Measurements from ENCODE around the gene PATJ. TPM values are rescaled to one million over a fixed set of nuclear protein-coding genes. Genes with fewer than 3 reads are reported as not detected.

Gene PATJ
- total and polyA plus RNA-seq, 2 experiments from 2014 or later, result 35.3 to 68.4 TPM

GRCh38 chr1:61931587-61932279 lies 189.5 kb downstream of the PATJ start:
- no peaks in the 10 kb centered on the region for H3F3A ChIP-seq (replicated peaks; ENCODE audit: low read depth)
- H3K4me1 Mint-ChIP-seq, result peaks cover 13% of the 10 kb centered on the region; the same call in 2 of the 3 replicates
- no peak overlapping the region for H3K4me3 ChIP-seq
- no peak for ATAC-seq
- H4K20me1 ChIP-seq (replicated peaks; ENCODE audit: insufficient read depth), result no peaks in the 10 kb centered on the region
- 0 out of 3 replicates have a peak, but pooled peaks cover 3% of the 10 kb centered on the region for H3K36me3 Mint-ChIP-seq (ENCODE audit: low read depth)
- H3K4me1 ChIP-seq (ENCODE audit: insufficient read depth), result peaks cover 8% of the 10 kb centered on the region
- H3K79me2 ChIP-seq (replicated peaks; ENCODE audit: insufficient read depth), result no peaks in the 10 kb centered on the region
- 0 out of 2 replicates have a peak overlapping the region, but pooled peaks have one; percentile 45 for H3K27ac ChIP-seq (ENCODE audit: low read depth)
- H3K9me3 Mint-ChIP-seq, result no peaks in the 10 kb centered on the region
- H3K9me2 ChIP-seq (ENCODE audit: insufficient read depth), result no peaks in the 10 kb centered on the region
- DNase-seq (ENCODE audit: low spot score), result no peak
- peaks cover 3% of the 10 kb centered on the region for H3K27me3 Mint-ChIP-seq (ENCODE audit: insufficient read depth, low read depth, poor library complexity)
- no peak overlapping the region for H3K4me3 Mint-ChIP-seq
- H3K27ac Mint-ChIP-seq, result no peak overlapping the region
- no peak overlapping the region for H2AFZ ChIP-seq
- no peak for TF ChIP-seq EZH2phosphoT487 (IDR thresholded peaks at IDR 0.05; ENCODE audit: unreplicated experiment)
- TF ChIP-seq ZNF114 (CRISPR knock-in tag; IDR thresholded peaks at IDR 0.05), result no peak
- no peaks in the 10 kb centered on the region for H3K36me3 ChIP-seq (ENCODE audit: insufficient read depth)
- no peak overlapping the region for H3K4me2 ChIP-seq
- H3K27me3 ChIP-seq (ENCODE audit: insufficient read depth), result no peaks in the 10 kb centered on the region

- H3K4me1 ChIP-seq (ENCODE audit: insufficient read depth), result no peaks in the 10 kb centered on the region
- H3K36me3 Mint-ChIP-seq (ENCODE audit: low read depth), result 0 out of 3 replicates have a peak, but pooled peaks cover 3% of the 10 kb centered on the region
- H3K27ac ChIP-seq (ENCODE audit: low read depth), result no peak overlapping the region
- H3K4me1 Mint-ChIP-seq, result peaks cover 3% of the 10 kb centered on the region; the same call in 2 of the 3 replicates
- no peak overlapping the region for H2AFZ ChIP-seq
- H4K20me1 ChIP-seq (replicated peaks; ENCODE audit: insufficient read depth), result no peaks in the 10 kb centered on the region
- no peaks in the 10 kb centered on the region for H3K9me2 ChIP-seq (ENCODE audit: insufficient read depth)
- no peak overlapping the region for H3K4me3 Mint-ChIP-seq
- TF ChIP-seq NANOG (IDR thresholded peaks at IDR 0.05; ENCODE audit: borderline replicate concordance) (no peak), ZNF331 (CRISPR knock-in tag; IDR thresholded peaks at IDR 0.05; ENCODE audit: low read depth) (no peak), POLR2AphosphoS5 (IDR thresholded peaks at IDR 0.05; ENCODE audit: low read depth) (no peak), CTCF (conservative IDR thresholded peaks at IDR 0.05; ENCODE audit: low read depth in 2 of 2) (no peak), EZH2 (IDR thresholded peaks at IDR 0.05; ENCODE audit: low read depth, unreplicated experiment) (no peak), JUNB (IDR thresholded peaks at IDR 0.05; ENCODE audit: unreplicated experiment) (no peak), ZNF462 (CRISPR knock-in tag; IDR thresholded peaks at IDR 0.05) (no peak), ETS1 (IDR thresholded peaks at IDR 0.05) (no peak)
- H3K27me3 ChIP-seq (ENCODE audit: insufficient read depth), result no peaks in the 10 kb centered on the region
- H3F3A ChIP-seq (replicated peaks; ENCODE audit: low read depth), result no peaks in the 10 kb centered on the region
- no peak for ATAC-seq
- no peaks in the 10 kb centered on the region for H3K79me2 ChIP-seq (replicated peaks; ENCODE audit: insufficient read depth)
- peaks cover 1% of the 10 kb centered on the region for H3K27me3 Mint-ChIP-seq (ENCODE audit: insufficient read depth, low read depth, poor library complexity)
- no peak overlapping the region for H3K4me2 ChIP-seq
- no peak overlapping the region for H3K27ac Mint-ChIP-seq
- no peaks in the 10 kb centered on the region for H3K36me3 ChIP-seq (ENCODE audit: insufficient read depth)
- no peaks in the 10 kb centered on the region for H3K9me3 Mint-ChIP-seq
- H3K4me3 ChIP-seq, result no peak overlapping the region
- DNase-seq (ENCODE audit: low spot score), result no peak
These were observed 193.2 kb downstream of the PATJ start for GRCh38 chr1:61935516-61935915.
